Measurements from ENCODE around the gene FPR2. TPM values are rescaled to one million over a fixed set of nuclear protein-coding genes. Genes with fewer than 3 reads are reported as not detected.

FPR2 gene
- total and polyA plus RNA-seq, 10 of the 15 experiments (the other 5 are each of a cell fraction or from before 2014, with no cell fraction given), result not detected

DNA sequence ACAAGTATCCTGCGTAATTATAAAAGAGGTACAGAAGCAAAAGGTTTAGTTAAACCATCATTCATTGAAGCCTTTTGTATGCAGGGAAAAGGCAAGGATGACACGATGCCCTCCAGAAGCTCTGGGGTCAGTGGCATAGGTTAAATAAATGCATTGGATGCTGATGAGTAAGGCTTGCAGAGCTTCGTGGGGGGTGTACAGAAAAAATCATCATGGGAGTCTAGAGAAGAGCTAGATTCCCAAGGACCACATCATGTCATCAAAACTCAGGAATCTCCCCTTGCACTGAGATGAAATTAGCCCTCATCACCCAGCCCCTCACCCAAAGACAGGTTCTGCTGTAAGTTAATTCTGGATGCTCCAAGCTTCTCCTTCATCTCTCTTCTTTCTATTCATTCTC is 17.6 kb upstream of the FPR2 start:
- ATAC-seq (no peak), FAIRE-seq (no peak), DNase-seq (ENCODE audit: low read depth, low spot score) (no peak)
- in situ Hi-C loops (cut with MboI) (no loop called here), intact Hi-C loops (cut with micrococcal nuclease; ENCODE audit: unreplicated experiment) (no loop called here)
- Histone ChIP-seq H2AFZ (ENCODE audit: control insufficient read depth, low read depth, low read length) (no peak overlapping the region), H3K4me1 (ENCODE audit: control insufficient read depth, insufficient read depth, low read length) (no peaks in the 10 kb centered on the region), H3K36me3 (ENCODE audit: control insufficient read depth in 2 of 2, insufficient read depth in 2 of 2, low read length in 1 of 2) (no peaks in the 10 kb centered on the region), H4K20me1 (ENCODE audit: control insufficient read depth, insufficient read depth) (no peaks in the 10 kb centered on the region), H3K79me2 (ENCODE audit: control insufficient read depth, insufficient read depth, low read length) (no peaks in the 10 kb centered on the region), H3K27ac (ENCODE audit: control insufficient read depth, insufficient read depth) (no peak overlapping the region), H3K4me3 (no peak overlapping the region), H3K9me3 (replicated peaks; ENCODE audit: control insufficient read depth, insufficient read depth, low read length) (no peaks in the 10 kb centered on the region; the same call in 2 of the 3 replicates), H3K27me3 (replicated peaks in 1 of 2; ENCODE audit: control insufficient read depth in 2 of 2, insufficient read depth in 2 of 2, low read length in 1 of 2) (no peaks in the 10 kb centered on the region), H3K9ac (ENCODE audit: control insufficient read depth, insufficient read depth, low read length) (no peak overlapping the region), H3K4me2 (ENCODE audit: control insufficient read depth, insufficient read depth) (no peak overlapping the region)
- no peak for TF ChIP-seq TCF12 (IDR thresholded peaks at IDR 0.05; ENCODE audit: low read depth, low read length)
- TF ChIP-seq, protein P1, sequence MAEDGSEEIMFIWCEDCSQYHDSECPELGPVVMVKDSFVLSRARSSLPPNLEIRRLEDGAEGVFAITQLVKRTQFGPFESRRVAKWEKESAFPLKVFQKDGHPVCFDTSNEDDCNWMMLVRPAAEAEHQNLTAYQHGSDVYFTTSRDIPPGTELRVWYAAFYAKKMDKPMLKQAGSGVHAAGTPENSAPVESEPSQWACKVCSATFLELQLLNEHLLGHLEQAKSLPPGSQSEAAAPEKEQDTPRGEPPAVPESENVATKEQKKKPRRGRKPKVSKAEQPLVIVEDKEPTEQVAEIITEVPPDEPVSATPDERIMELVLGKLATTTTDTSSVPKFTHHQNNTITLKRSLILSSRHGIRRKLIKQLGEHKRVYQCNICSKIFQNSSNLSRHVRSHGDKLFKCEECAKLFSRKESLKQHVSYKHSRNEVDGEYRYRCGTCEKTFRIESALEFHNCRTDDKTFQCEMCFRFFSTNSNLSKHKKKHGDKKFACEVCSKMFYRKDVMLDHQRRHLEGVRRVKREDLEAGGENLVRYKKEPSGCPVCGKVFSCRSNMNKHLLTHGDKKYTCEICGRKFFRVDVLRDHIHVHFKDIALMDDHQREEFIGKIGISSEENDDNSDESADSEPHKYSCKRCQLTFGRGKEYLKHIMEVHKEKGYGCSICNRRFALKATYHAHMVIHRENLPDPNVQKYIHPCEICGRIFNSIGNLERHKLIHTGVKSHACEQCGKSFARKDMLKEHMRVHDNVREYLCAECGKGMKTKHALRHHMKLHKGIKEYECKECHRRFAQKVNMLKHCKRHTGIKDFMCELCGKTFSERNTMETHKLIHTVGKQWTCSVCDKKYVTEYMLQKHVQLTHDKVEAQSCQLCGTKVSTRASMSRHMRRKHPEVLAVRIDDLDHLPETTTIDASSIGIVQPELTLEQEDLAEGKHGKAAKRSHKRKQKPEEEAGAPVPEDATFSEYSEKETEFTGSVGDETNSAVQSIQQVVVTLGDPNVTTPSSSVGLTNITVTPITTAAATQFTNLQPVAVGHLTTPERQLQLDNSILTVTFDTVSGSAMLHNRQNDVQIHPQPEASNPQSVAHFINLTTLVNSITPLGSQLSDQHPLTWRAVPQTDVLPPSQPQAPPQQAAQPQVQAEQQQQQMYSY (CRISPR knock-in tag; IDR thresholded peaks at IDR 0.05), result no peak
- no peak for TF ChIP-seq CREB1 (IDR thresholded peaks at IDR 0.05; ENCODE audit: low read depth)
- TF ChIP-seq SIN3A (IDR thresholded peaks at IDR 0.05; ENCODE audit: low read depth, low read length), result no peak
- TF ChIP-seq, protein P2, sequence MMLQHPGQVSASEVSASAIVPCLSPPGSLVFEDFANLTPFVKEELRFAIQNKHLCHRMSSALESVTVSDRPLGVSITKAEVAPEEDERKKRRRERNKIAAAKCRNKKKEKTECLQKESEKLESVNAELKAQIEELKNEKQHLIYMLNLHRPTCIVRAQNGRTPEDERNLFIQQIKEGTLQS (IDR thresholded peaks at IDR 0.05; ENCODE audit: borderline replicate concordance, extremely low read depth, low read depth, low read length), result no peak
- no peak for TF ChIP-seq RUNX3 (IDR thresholded peaks at IDR 0.05; ENCODE audit: low read length)
- TF ChIP-seq EGR1 (IDR thresholded peaks at IDR 0.05; ENCODE audit: borderline replicate concordance in 1 of 2, low read depth in 2 of 2, low read length in 2 of 2), result no peak
- TF ChIP-seq NBN (IDR thresholded peaks at IDR 0.05), result no peak
- no peak for TF ChIP-seq RFX5 (IDR thresholded peaks at IDR 0.05; ENCODE audit: low read depth, low read length)
- no peak for TF ChIP-seq SP1 (IDR thresholded peaks at IDR 0.05; ENCODE audit: low read depth, low read length)
- TF ChIP-seq CHD2 (IDR thresholded peaks at IDR 0.05; ENCODE audit: borderline replicate concordance, low read depth, low read length), result no peak
- TF ChIP-seq, protein P3, sequence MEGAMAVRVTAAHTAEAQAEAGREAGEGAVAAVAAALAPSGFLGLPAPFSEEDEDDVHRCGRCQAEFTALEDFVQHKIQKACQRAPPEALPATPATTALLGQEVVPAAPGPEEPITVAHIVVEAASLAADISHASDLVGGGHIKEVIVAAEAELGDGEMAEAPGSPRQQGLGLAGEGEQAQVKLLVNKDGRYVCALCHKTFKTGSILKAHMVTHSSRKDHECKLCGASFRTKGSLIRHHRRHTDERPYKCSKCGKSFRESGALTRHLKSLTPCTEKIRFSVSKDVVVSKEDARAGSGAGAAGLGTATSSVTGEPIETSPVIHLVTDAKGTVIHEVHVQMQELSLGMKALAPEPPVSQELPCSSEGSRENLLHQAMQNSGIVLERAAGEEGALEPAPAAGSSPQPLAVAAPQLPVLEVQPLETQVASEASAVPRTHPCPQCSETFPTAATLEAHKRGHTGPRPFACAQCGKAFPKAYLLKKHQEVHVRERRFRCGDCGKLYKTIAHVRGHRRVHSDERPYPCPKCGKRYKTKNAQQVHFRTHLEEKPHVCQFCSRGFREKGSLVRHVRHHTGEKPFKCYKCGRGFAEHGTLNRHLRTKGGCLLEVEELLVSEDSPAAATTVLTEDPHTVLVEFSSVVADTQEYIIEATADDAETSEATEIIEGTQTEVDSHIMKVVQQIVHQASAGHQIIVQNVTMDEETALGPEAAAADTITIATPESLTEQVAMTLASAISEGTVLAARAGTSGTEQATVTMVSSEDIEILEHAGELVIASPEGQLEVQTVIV (IDR thresholded peaks at IDR 0.05; ENCODE audit: borderline replicate concordance, partially characterized antibody), result no peak
- no peak for TF ChIP-seq BCL11A (IDR thresholded peaks at IDR 0.05; ENCODE audit: low read depth, low read length)
- no peak for TF ChIP-seq MTA2 (IDR thresholded peaks at IDR 0.05; ENCODE audit: low read depth)
- no peak for TF ChIP-seq RCOR1 (conservative IDR thresholded peaks at IDR 0.05; ENCODE audit: low read depth, low read length)
- POLR2A ChIA-PET, result no interaction called here
- 52% methylated on average over 3 of the region's 3 CpGs for WGBS (ENCODE audit: insufficient coverage, insufficient replicate concordance, low lambda C conversion rate, missing lambda C conversion rate)
- SMC1A ChIA-PET (ENCODE audit: uncharacterized antibody, unreplicated experiment), result no interaction called here
- CTCF ChIA-PET, result interaction anchor here (1.7 kb wide), 1 partner anchor 34 kb away, joined by 4 read pairs; no protein-coding TSS in a partner anchor
- RAD21 ChIA-PET (ENCODE audit: unreplicated experiment), result no interaction called here
- BruUV-seq (replicated peaks), result no TSS peak

All from GM12878 (cell line).